T-helper 22 cell (primary cell): Measurements from ENCODE around the gene LSM7.

Experiments used
- DNase-seq: peaks from one replicate; pipeline ENCODE4 v3.0.0-alpha.2; 2020; ENCODE audit warnings: low read depth

The LSM7 gene

GRCh38 chr19:2323707-2324106 is 4.7 kb downstream of the LSM7 start:
- DNase-seq: no peak

GRCh38 chr19:2321565-2322283 is 6.7 kb downstream of the LSM7 start:
- DNase-seq: no peak

- no peak for DNase-seq
Observed at GRCh38 chr19:2320939-2321338, 7.4 kb downstream of the LSM7 start.

GRCh38 chr19:2320049-2320448 is 8.3 kb downstream of the LSM7 start:
- no peak for DNase-seq

GRCh38 chr19:2319551-2319950 is 8.8 kb downstream of the LSM7 start:
- DNase-seq: no peak

GRCh38 chr19:2318923-2319322 is 9.5 kb downstream of the LSM7 start:
- DNase-seq: no peak

GRCh38 chr19:2317756-2318155 is 10.6 kb downstream of the LSM7 start:
- DNase-seq: no peak

GRCh38 chr19:2317300-2317699 is 11.1 kb downstream of the LSM7 start:
- DNase-seq: no peak

GRCh38 chr19:2315818-2316353 is 12.5 kb downstream of the LSM7 start:
- no peak for DNase-seq

- DNase-seq: no peak
Observed at GRCh38 chr19:2315121-2315817, 13.1 kb downstream of the LSM7 start.

GRCh38 chr19:2312820-2313501 is 15.4 kb downstream of the LSM7 start:
- DNase-seq: no peak

GRCh38 chr19:2311093-2311492 is 17.3 kb downstream of the LSM7 start:
- DNase-seq: no peak

GRCh38 chr19:2309734-2310362 is 18.5 kb downstream of the LSM7 start:
- no peak for DNase-seq

- DNase-seq: no peak
Observed at GRCh38 chr19:2308114-2308556, 20.3 kb downstream of the LSM7 start, which contains the start of gene LINGO3. TSS of gene LINGO3 (minus strand) at chr19:2308154. CDS start at chr19:2291776, 16,378 bp downstream.

- no peak for DNase-seq
Observed at GRCh38 chr19:2307518-2308012, 20.8 kb downstream of the LSM7 start.

GRCh38 chr19:2306971-2307370 is 21.4 kb downstream of the LSM7 start:
- DNase-seq: no peak

GRCh38 chr19:2306281-2306806 is 22.0 kb downstream of the LSM7 start:
- DNase-seq: no peak

- no peak for DNase-seq
Observed at GRCh38 chr19:2305452-2306280, 22.7 kb downstream of the LSM7 start.

GRCh38 chr19:2303211-2303798 is 25.1 kb downstream of the LSM7 start:
- DNase-seq: no peak
